PC-3 (cell line): Measurements from ENCODE around the gene GTPBP8. TPM values are rescaled to one million over a fixed set of nuclear protein-coding genes. Genes with fewer than 3 reads are reported as not detected.
A peak's percentile ranks its signal among the peaks of the same experiment; 100 is the strongest.

Experiments
- ATAC-seq: fragments of 200-7000 bp; cut with Tn5 transposase; 2 replicates; pipeline ENCODE4 v1.9.1; 2020; ENCODE audit warnings: mild to moderate bottlenecking, moderate library complexity
- BruUV-seq: library from RNA; stranded (reverse); fragments of 400-500 nt; replicated peaks from 2 replicates; lab custom pipeline; 2021; lab: Mats Ljungman, UMichigan
- CTCF ChIA-PET: fragments of 300-600 bp; sonication (Branson Sonifier 250); formaldehyde crosslinking; loops from one replicate; lab custom pipeline; 2022; ENCODE audit warnings: antibody characterized with exemption; lab: Charles Lee
- POLR2A ChIA-PET: fragments of 300-600 bp; sonication (Branson Sonifier 250); formaldehyde crosslinking; loops from one replicate; lab custom pipeline; 2022; ENCODE audit warnings: antibody characterized with exemption; ENCODE audit not compliant: unreplicated experiment; lab: Charles Lee
- DNase-seq: peaks from one replicate; pipeline ENCODE4 v3.0.0-alpha.2; 2015
- H2AFZ ChIP-seq: fragments of 300-600 bp; sonication (generic); 2 replicates; pipeline ENCODE4 v1.6.0; 2016; ENCODE audit warnings: antibody characterized with exemption, low read length
- H3F3A ChIP-seq: fragments of 300-600 bp; sonication (generic); one replicate; pipeline ENCODE4 v1.6.0; 2017; ENCODE audit warnings: antibody characterized with exemption, low read length, control low read depth, mild to moderate bottlenecking; ENCODE audit not compliant: unreplicated experiment
- H3K27ac ChIP-seq: fragments of 300-600 bp; sonication (generic); 2 replicates; pipeline ENCODE4 v1.5.1; 2016; ENCODE audit warnings: mild to moderate bottlenecking, low read length
- H3K27me3 ChIP-seq: fragments of 300-600 bp; sonication (generic); 2 replicates; pipeline ENCODE4 v1.6.1; 2016; ENCODE audit warnings: low read length, mixed read lengths
- H3K36me3 ChIP-seq: fragments of 300-600 bp; sonication (generic); 2 replicates; pipeline ENCODE4 v1.6.1; 2016; ENCODE audit warnings: low read depth, mixed run types, low read length, mixed read lengths
- H3K4me1 ChIP-seq: fragments of 300-600 bp; sonication (generic); 2 replicates; pipeline ENCODE4 v1.5.1; 2016; ENCODE audit warnings: low read length; ENCODE audit not compliant: insufficient read depth
- H3K4me2 ChIP-seq: fragments of 300-600 bp; sonication (generic); 2 replicates; pipeline ENCODE4 v1.6.0; 2016; ENCODE audit warnings: low read length
- H3K4me3 ChIP-seq: fragments of 300-600 bp; sonication (generic); 2 replicates; pipeline ENCODE4 v1.5.1; 2016; ENCODE audit warnings: mild to moderate bottlenecking, low read length, mixed read lengths
- H3K79me2 ChIP-seq: fragments of 300-600 bp; sonication (generic); 2 replicates; pipeline ENCODE4 v1.6.1; 2017; ENCODE audit warnings: low read length, mixed read lengths
- H3K9ac ChIP-seq: fragments of 300-600 bp; sonication (generic); 2 replicates; pipeline ENCODE4 v1.6.0; 2016; ENCODE audit warnings: mild to moderate bottlenecking, low read length
- H3K9me2 ChIP-seq: fragments of 300-600 bp; sonication (generic); replicated peaks from 2 replicates; pipeline ENCODE4 v1.6.1; 2016; ENCODE audit warnings: mixed run types, low read length, mixed read lengths
- H3K9me3 ChIP-seq: fragments of 300-600 bp; sonication (generic); 2 replicates; pipeline ENCODE4 v1.6.1; 2016; ENCODE audit warnings: low read length, mixed read lengths
- H4K20me1 ChIP-seq: fragments of 300-600 bp; sonication (generic); 2 replicates; pipeline ENCODE4 v1.6.1; 2016; ENCODE audit warnings: low read length, mixed read lengths
- EZH2 ChIP-seq: fragments of 300-600 bp; sonication (generic); IDR thresholded peaks from one replicate; pipeline ENCODE4 v1.6.1; 2017; ENCODE audit warnings: antibody characterized with exemption, mild to moderate bottlenecking, low read length; ENCODE audit not compliant: unreplicated experiment
- EZH2phosphoT487 ChIP-seq: fragments of 300-600 bp; sonication (generic); IDR thresholded peaks from 2 replicates; pipeline ENCODE4 v1.6.1; 2018; ENCODE audit warnings: mild to moderate bottlenecking, antibody characterized with exemption, low read length, borderline replicate concordance
- intact Hi-C: fragments of 100-400 bp; cut with micrococcal nuclease; formaldehyde crosslinking; loops from 2 replicates; pipeline ENCODE4 v1.9.0; 2023
- total RNA-seq: library from RNA; depleted of rRNA; stranded (reverse); fragments of >200 nt; gene quantifications from 2 replicates; pipeline ENCODE4 v1.2.3, GENCODE V29; 2014
- TF ChIP-seq, protein P1 (sequence below): fragments of 300-600 bp; sonication (generic); conservative IDR thresholded peaks from 2 replicates; pipeline ENCODE4 v1.5.1; 2017; ENCODE audit warnings: antibody characterized with exemption, low read depth, mild to moderate bottlenecking, low read length

Gene GTPBP8
- total RNA-seq, 1 experiment from 2014 or later = 63.8 TPM

- BruUV-seq = no TSS peak
- intact Hi-C loops = no loop called here
- Histone ChIP-seq H3K9ac (no peak overlapping the region), H3K9me3 (no peaks in the 10 kb centered on the region), H3K79me2 (no peaks in the 10 kb centered on the region), H3K27me3 (no peaks in the 10 kb centered on the region), H2AFZ (no peak overlapping the region), H3K36me3 (no peaks in the 10 kb centered on the region), H3K27ac (no peak overlapping the region), H3K4me1 (peaks cover 10% of the 10 kb centered on the region), H3K4me2 (no peak overlapping the region), H3K9me2 (no peaks in the 10 kb centered on the region), H3F3A (no peaks in the 10 kb centered on the region), H4K20me1 (no peaks in the 10 kb centered on the region), H3K4me3 (no peak overlapping the region)
- no peak for DNase-seq
- TF ChIP-seq, protein P1, sequence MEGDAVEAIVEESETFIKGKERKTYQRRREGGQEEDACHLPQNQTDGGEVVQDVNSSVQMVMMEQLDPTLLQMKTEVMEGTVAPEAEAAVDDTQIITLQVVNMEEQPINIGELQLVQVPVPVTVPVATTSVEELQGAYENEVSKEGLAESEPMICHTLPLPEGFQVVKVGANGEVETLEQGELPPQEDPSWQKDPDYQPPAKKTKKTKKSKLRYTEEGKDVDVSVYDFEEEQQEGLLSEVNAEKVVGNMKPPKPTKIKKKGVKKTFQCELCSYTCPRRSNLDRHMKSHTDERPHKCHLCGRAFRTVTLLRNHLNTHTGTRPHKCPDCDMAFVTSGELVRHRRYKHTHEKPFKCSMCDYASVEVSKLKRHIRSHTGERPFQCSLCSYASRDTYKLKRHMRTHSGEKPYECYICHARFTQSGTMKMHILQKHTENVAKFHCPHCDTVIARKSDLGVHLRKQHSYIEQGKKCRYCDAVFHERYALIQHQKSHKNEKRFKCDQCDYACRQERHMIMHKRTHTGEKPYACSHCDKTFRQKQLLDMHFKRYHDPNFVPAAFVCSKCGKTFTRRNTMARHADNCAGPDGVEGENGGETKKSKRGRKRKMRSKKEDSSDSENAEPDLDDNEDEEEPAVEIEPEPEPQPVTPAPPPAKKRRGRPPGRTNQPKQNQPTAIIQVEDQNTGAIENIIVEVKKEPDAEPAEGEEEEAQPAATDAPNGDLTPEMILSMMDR = no peak
- no peak for TF ChIP-seq EZH2
- no peak for TF ChIP-seq EZH2phosphoT487
- ATAC-seq = no peak
- CTCF ChIA-PET = interaction anchor here (0.6 kb wide), 1 partner anchor 248 kb away, joined by 13 read pairs; no protein-coding TSS in a partner anchor
- POLR2A ChIA-PET = no interaction called here
Observed at GRCh38 chr3:112982710-112983109, 8.1 kb upstream of the GTPBP8 start.

- Histone ChIP-seq H3F3A (no peaks in the 10 kb centered on the region), H3K9me2 (no peaks in the 10 kb centered on the region), H3K79me2 (no peaks in the 10 kb centered on the region), H3K4me1 (peaks cover 10% of the 10 kb centered on the region), H3K4me3 (no peak overlapping the region), H3K9me3 (no peaks in the 10 kb centered on the region), H3K9ac (no peak overlapping the region), H4K20me1 (no peaks in the 10 kb centered on the region), H3K4me2 (0 out of 2 replicates have a peak overlapping the region, but pooled peaks have one; percentile 7), H3K36me3 (no peaks in the 10 kb centered on the region), H3K27ac (no peak overlapping the region), H2AFZ (no peak overlapping the region), H3K27me3 (no peaks in the 10 kb centered on the region)
- BruUV-seq = no TSS peak
- intact Hi-C loops = no loop called here
- ChIA-PET POLR2A (no interaction called here), CTCF (no interaction called here)
- ATAC-seq (peak; percentile 77), DNase-seq (peak; percentile 72)
- TF ChIP-seq EZH2phosphoT487 = no peak
- TF ChIP-seq, protein P1 = no peak
- no peak for TF ChIP-seq EZH2
Observed at GRCh38 chr3:112984485-112984884, 6.3 kb upstream of the GTPBP8 start.

GRCh38 chr3:112987710-112988334 lies 3.0 kb upstream of the GTPBP8 start:
- Histone ChIP-seq H3K9me3 (no peaks in the 10 kb centered on the region), H3K9ac (no peak overlapping the region), H2AFZ (no peak overlapping the region), H3F3A (no peaks in the 10 kb centered on the region), H3K27me3 (no peaks in the 10 kb centered on the region), H4K20me1 (peaks cover 3% of the 10 kb centered on the region; the same call in 1 of the 2 replicates), H3K4me1 (peaks cover 29% of the 10 kb centered on the region), H3K9me2 (no peaks in the 10 kb centered on the region), H3K4me3 (no peak overlapping the region), H3K27ac (no peak overlapping the region), H3K36me3 (no peaks in the 10 kb centered on the region), H3K79me2 (peaks cover 19% of the 10 kb centered on the region), H3K4me2 (no peak overlapping the region)
- ChIA-PET CTCF (interaction anchor here (0.6 kb wide), 1 partner anchor 63 kb away, joined by 3 read pairs; no protein-coding TSS in a partner anchor), POLR2A (no interaction called here)
- DNase-seq (no peak), ATAC-seq (no peak)
- intact Hi-C loops = no loop called here
- TF ChIP-seq EZH2 = no peak
- TF ChIP-seq, protein P1 = no peak
- TF ChIP-seq EZH2phosphoT487 = no peak
- no TSS peak for BruUV-seq
